GM12864 (cell line): ENCODE results near the gene TMEM108.

Source experiments
- DNase-seq: peaks from one replicate; pipeline ENCODE4 v3.0.0-alpha.2; 2011; ENCODE audit warnings: low read depth
- H3K4me3 ChIP-seq: 2 replicates; pipeline ENCODE4 v1.5.1; 2011; ENCODE audit warnings: mild to moderate bottlenecking, low read depth, low read length, control low read depth
- CTCF ChIP-seq: IDR thresholded peaks from 2 replicates; pipeline ENCODE4 v1.5.1; 2011; ENCODE audit warnings: low read depth, mild to moderate bottlenecking, moderate library complexity, low read length, control low read depth, inconsistent platforms; ENCODE audit errors: missing control alignments

The TMEM108 gene

GRCh38 chr3:133113927-133114597, 75.9 kb downstream of the TMEM108 start:
- TF ChIP-seq CTCF = no peak
- no peak overlapping the region for H3K4me3 ChIP-seq
- DNase-seq = no peak

GRCh38 chr3:133115176-133115575, 77.0 kb downstream of the TMEM108 start:
- TF ChIP-seq CTCF = no peak
- no peak overlapping the region for H3K4me3 ChIP-seq
- no peak for DNase-seq

GRCh38 chr3:133117342-133117741, 79.2 kb downstream of the TMEM108 start:
- no peak for TF ChIP-seq CTCF
- no peak for DNase-seq

GRCh38 chr3:133119176-133119575, 81.0 kb downstream of the TMEM108 start:
- no peak for DNase-seq
- TF ChIP-seq CTCF = no peak
- no peak overlapping the region for H3K4me3 ChIP-seq

More at GRCh38 chr3:133117342-133117741, 79.2 kb downstream of the TMEM108 start:
- H3K4me3 ChIP-seq = no peak overlapping the region

GRCh38 chr3:133121450-133121849, 83.3 kb downstream of the TMEM108 start:
- no peak overlapping the region for H3K4me3 ChIP-seq
- TF ChIP-seq CTCF = no peak
- DNase-seq = no peak

- H3K4me3 ChIP-seq = no peak overlapping the region
- no peak for TF ChIP-seq CTCF
- DNase-seq = no peak
Observed at GRCh38 chr3:133123636-133124035, 85.4 kb downstream of the TMEM108 start.

GRCh38 chr3:133124511-133124910, 86.3 kb downstream of the TMEM108 start:
- H3K4me3 ChIP-seq = no peak overlapping the region
- no peak for DNase-seq
- TF ChIP-seq CTCF = no peak
